PC-9 (cell line): ENCODE results near the gene PKNOX1. TPM values are rescaled to one million over a fixed set of nuclear protein-coding genes. Genes with fewer than 3 reads are reported as not detected.

Experiments
- BruUV-seq: library from RNA; stranded (reverse); fragments of 400-500 nt; replicated peaks from 2 replicates; lab custom pipeline; 2021; lab: Mats Ljungman, UMichigan
- CTCF ChIA-PET: fragments of 300-600 bp; sonication (Branson Sonifier 250); formaldehyde crosslinking; loops from one replicate; lab custom pipeline; 2022; ENCODE audit warnings: antibody characterized with exemption; lab: Charles Lee
- POLR2A ChIA-PET: fragments of 300-600 bp; sonication (Branson Sonifier 250); formaldehyde crosslinking; loops from one replicate; lab custom pipeline; 2022; ENCODE audit warnings: antibody characterized with exemption; ENCODE audit not compliant: unreplicated experiment; lab: Charles Lee
- DNase-seq, 2 experiments: peaks; one replicate each; pipeline versions ENCODE4 v3.0.0 to v3.0.0-alpha.2; 2015 to 2022; ENCODE audit warnings: mixed read lengths in 1 of 2
- H2AFZ ChIP-seq: fragments of 200-600 bp; sonication (generic); 2 replicates; pipeline ENCODE4 v1.8.1; 2017; ENCODE audit warnings: antibody characterized with exemption
- H3F3A ChIP-seq: fragments of 200-600 bp; sonication (generic); 2 replicates; pipeline ENCODE4 v1.8.1; 2017; ENCODE audit warnings: antibody characterized with exemption, mild to moderate bottlenecking, low read depth; ENCODE audit not compliant: insufficient read depth
- H3K27ac ChIP-seq: fragments of 200-600 bp; sonication (generic); 2 replicates; pipeline ENCODE4 v1.6.1; 2016; ENCODE audit warnings: mixed run types
- H3K27me3 ChIP-seq: fragments of 200-600 bp; sonication (generic); 2 replicates; pipeline ENCODE4 v1.6.1; 2016; ENCODE audit warnings: low read depth, mixed run types; ENCODE audit not compliant: insufficient read depth
- H3K36me3 ChIP-seq: fragments of 200-600 bp; sonication (generic); 2 replicates; pipeline ENCODE4 v1.6.1; 2016; ENCODE audit warnings: low read depth, mixed run types
- H3K4me1 ChIP-seq: fragments of 200-600 bp; sonication (generic); replicated peaks from 2 replicates; pipeline ENCODE4 v1.6.1; 2016; ENCODE audit warnings: mixed run types; ENCODE audit not compliant: insufficient read depth
- H3K4me2 ChIP-seq: fragments of 200-600 bp; sonication (generic); 2 replicates; pipeline ENCODE4 v1.6.1; 2017; ENCODE audit warnings: mixed run types
- H3K4me3 ChIP-seq: fragments of 200-600 bp; sonication (generic); 2 replicates; pipeline ENCODE4 v1.6.1; 2016; ENCODE audit warnings: mixed run types
- H3K79me2 ChIP-seq: fragments of 200-600 bp; sonication (generic); 2 replicates; pipeline ENCODE4 v1.6.1; 2017; ENCODE audit warnings: low read depth, mixed run types
- H3K9me2 ChIP-seq: fragments of 200-600 bp; sonication (generic); 2 replicates; pipeline ENCODE4 v1.8.1; 2017; ENCODE audit warnings: mild to moderate bottlenecking; ENCODE audit not compliant: insufficient read depth
- H3K9me3 ChIP-seq: fragments of 200-600 bp; sonication (generic); 2 replicates; pipeline ENCODE4 v1.8.1; 2016; ENCODE audit warnings: low read depth; ENCODE audit not compliant: insufficient read depth
- H4K20me1 ChIP-seq: fragments of 200-600 bp; sonication (generic); 2 replicates; pipeline ENCODE4 v1.8.1; 2017; ENCODE audit not compliant: insufficient read depth
- CTCF ChIP-seq: fragments of 200-600 bp; sonication (generic); conservative IDR thresholded peaks from 2 replicates; pipeline ENCODE4 v1.6.1; 2017; ENCODE audit warnings: mixed run types, antibody characterized with exemption, mild to moderate bottlenecking, moderate library complexity
- EZH2 ChIP-seq: fragments of 200-600 bp; sonication (generic); IDR thresholded peaks from 2 replicates; pipeline ENCODE4 v1.8.0; 2017; ENCODE audit warnings: antibody characterized with exemption, low read depth
- intact Hi-C: fragments of 100-400 bp; cut with micrococcal nuclease; formaldehyde crosslinking; loops from one replicate; pipeline ENCODE4 v1.10.0; 2022; ENCODE audit not compliant: unreplicated experiment
- total RNA-seq: library from RNA; stranded (reverse); gene quantifications from 2 replicates; pipeline ENCODE4 v1.2.3, GENCODE V29; 2021

Gene PKNOX1
- total RNA-seq, 1 experiment from 2014 or later = 17.1 TPM

GRCh38 chr21:43027846-43028731 is 53.7 kb downstream of the PKNOX1 start:
- Histone ChIP-seq H3K9me3 (no peaks in the 10 kb centered on the region), H3K9me2 (no peaks in the 10 kb centered on the region), H3K36me3 (no peaks in the 10 kb centered on the region), H3K4me3 (no peak overlapping the region), H2AFZ (no peak overlapping the region), H3K27ac (no peak overlapping the region), H3K4me1 (peaks cover 17% of the 10 kb centered on the region), H3K4me2 (no peak overlapping the region), H4K20me1 (no peaks in the 10 kb centered on the region), H3K27me3 (no peaks in the 10 kb centered on the region), H3F3A (peaks cover 21% of the 10 kb centered on the region; the same call in 1 of the 2 replicates), H3K79me2 (no peaks in the 10 kb centered on the region)
- POLR2A ChIA-PET = no interaction called here
- no TSS peak for BruUV-seq
- DNase-seq = no peak
- TF ChIP-seq CTCF (no peak), EZH2 (no peak)
- intact Hi-C loops = no loop called here
- CTCF ChIA-PET = no interaction called here

- no peak overlapping the region for H3K4me2 ChIP-seq
- no TSS peak for BruUV-seq
Measured at GRCh38 chr21:43029785-43030184, 55.4 kb downstream of the PKNOX1 start.

GRCh38 chr21:43031121-43031619 is 56.8 kb downstream of the PKNOX1 start:
- no peaks in the 10 kb centered on the region for H3K79me2 ChIP-seq
- BruUV-seq = no TSS peak
- no peaks in the 10 kb centered on the region for H3K9me3 ChIP-seq
- no peak overlapping the region for H2AFZ ChIP-seq
- peaks cover 17% of the 10 kb centered on the region for H3K4me1 ChIP-seq
- no peaks in the 10 kb centered on the region for H3K36me3 ChIP-seq
- peaks cover 13% of the 10 kb centered on the region; the same call in 1 of the 2 replicates for H3F3A ChIP-seq
- DNase-seq = no peak
- H3K4me2 ChIP-seq = no peak overlapping the region
- no peaks in the 10 kb centered on the region for H4K20me1 ChIP-seq
- no peaks in the 10 kb centered on the region for H3K9me2 ChIP-seq
- no peaks in the 10 kb centered on the region for H3K27me3 ChIP-seq
- ChIA-PET POLR2A (no interaction called here), CTCF (no interaction called here)
- intact Hi-C loops = no loop called here
- no peak overlapping the region for H3K4me3 ChIP-seq
- TF ChIP-seq CTCF = no peak
- no peak for TF ChIP-seq EZH2
- no peak overlapping the region for H3K27ac ChIP-seq

More at GRCh38 chr21:43029785-43030184, 55.4 kb downstream of the PKNOX1 start:
- Histone ChIP-seq H3K4me1 (peaks cover 30% of the 10 kb centered on the region), H4K20me1 (no peaks in the 10 kb centered on the region), H3F3A (peaks cover 24% of the 10 kb centered on the region; the same call in 1 of the 2 replicates), H3K9me3 (no peaks in the 10 kb centered on the region), H3K9me2 (no peaks in the 10 kb centered on the region), H3K27me3 (no peaks in the 10 kb centered on the region), H2AFZ (no peak overlapping the region), H3K36me3 (no peaks in the 10 kb centered on the region), H3K27ac (no peak overlapping the region), H3K79me2 (no peaks in the 10 kb centered on the region), H3K4me3 (no peak overlapping the region)
- CTCF ChIA-PET = interaction anchor here (0.6 kb wide), 1 partner anchor 437 kb away, joined by 3 read pairs; no protein-coding TSS in a partner anchor
- no peak for DNase-seq
- POLR2A ChIA-PET = no interaction called here
- intact Hi-C loops = no loop called here
- TF ChIP-seq CTCF (no peak), EZH2 (no peak)
